PC-9 (cell line): ENCODE measurements around the gene CXCL8.

Source experiments
- EZH2 ChIP-seq: fragments of 200-600 bp; sonication (generic); IDR thresholded peaks from 2 replicates; pipeline ENCODE4 v1.8.0; 2017; ENCODE audit warnings: antibody characterized with exemption, low read depth
- TF ChIP-seq, protein P1 (sequence below): fragments of 200-600 bp; sonication (generic); conservative IDR thresholded peaks from 2 replicates; pipeline ENCODE4 v1.6.1; 2017; ENCODE audit warnings: mixed run types, antibody characterized with exemption, mild to moderate bottlenecking, moderate library complexity

GRCh38 chr4:73743795-73744194, 3.4 kb downstream of the CXCL8 start:
- TF ChIP-seq, protein P1, sequence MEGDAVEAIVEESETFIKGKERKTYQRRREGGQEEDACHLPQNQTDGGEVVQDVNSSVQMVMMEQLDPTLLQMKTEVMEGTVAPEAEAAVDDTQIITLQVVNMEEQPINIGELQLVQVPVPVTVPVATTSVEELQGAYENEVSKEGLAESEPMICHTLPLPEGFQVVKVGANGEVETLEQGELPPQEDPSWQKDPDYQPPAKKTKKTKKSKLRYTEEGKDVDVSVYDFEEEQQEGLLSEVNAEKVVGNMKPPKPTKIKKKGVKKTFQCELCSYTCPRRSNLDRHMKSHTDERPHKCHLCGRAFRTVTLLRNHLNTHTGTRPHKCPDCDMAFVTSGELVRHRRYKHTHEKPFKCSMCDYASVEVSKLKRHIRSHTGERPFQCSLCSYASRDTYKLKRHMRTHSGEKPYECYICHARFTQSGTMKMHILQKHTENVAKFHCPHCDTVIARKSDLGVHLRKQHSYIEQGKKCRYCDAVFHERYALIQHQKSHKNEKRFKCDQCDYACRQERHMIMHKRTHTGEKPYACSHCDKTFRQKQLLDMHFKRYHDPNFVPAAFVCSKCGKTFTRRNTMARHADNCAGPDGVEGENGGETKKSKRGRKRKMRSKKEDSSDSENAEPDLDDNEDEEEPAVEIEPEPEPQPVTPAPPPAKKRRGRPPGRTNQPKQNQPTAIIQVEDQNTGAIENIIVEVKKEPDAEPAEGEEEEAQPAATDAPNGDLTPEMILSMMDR, result no peak
- no peak for TF ChIP-seq EZH2
